ENCODE results near the gene PTPRN2. TPM values are rescaled to one million over a fixed set of nuclear protein-coding genes. Genes with fewer than 3 reads are reported as not detected.

Gene PTPRN2
- total and polyA plus RNA-seq, 2 of the 13 experiments (the other 11 are each of a cell fraction or from before 2014, with no cell fraction given) = 2.5 to 24.2 TPM

DNA sequence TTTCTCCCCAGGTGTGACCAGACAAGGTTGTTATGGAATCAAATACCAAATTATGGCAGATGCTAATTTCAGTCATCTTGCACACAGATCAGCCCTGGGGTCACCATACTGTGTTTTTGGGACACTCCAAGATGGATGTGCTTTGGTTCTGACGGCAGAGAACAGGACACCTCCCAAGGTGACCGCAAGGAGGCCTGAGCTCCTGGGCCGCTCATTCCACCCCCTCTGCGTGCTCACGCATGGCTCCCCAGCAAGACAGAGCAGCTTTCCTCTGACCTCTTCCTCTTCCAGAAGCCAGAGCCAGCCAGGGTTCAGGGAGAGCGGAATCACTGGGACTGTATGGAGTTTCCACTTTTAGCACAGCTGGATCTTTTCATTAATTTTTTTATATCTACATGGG is 848.0 kb downstream of the PTPRN2 start:
- Histone ChIP-seq H3K9ac (ENCODE audit: insufficient read depth, low read depth, low read length) (no peak overlapping the region), H3K4me2 (ENCODE audit: low read depth, low read length) (no peak overlapping the region), H3K4me1 (ENCODE audit: insufficient read depth, low read length) (no peaks in the 10 kb centered on the region), H3K36me3 (replicated peaks in 1 of 2; ENCODE audit: control insufficient read depth in 1 of 2, insufficient read depth in 2 of 2, low read length in 2 of 2) (no peaks in the 10 kb centered on the region), H4K20me1 (ENCODE audit: insufficient read depth, low read length) (peaks cover 7% of the 10 kb centered on the region; the same call in 1 of the 2 replicates), H3K4me3 (replicated peaks in 1 of 3; ENCODE audit: insufficient read depth in 1 of 3, low read depth in 2 of 3, low read length in 3 of 3) (no peak overlapping the region), H3K9me3 (ENCODE audit: low read length) (no peaks in the 10 kb centered on the region), H3K27me3 (ENCODE audit: control insufficient read depth in 1 of 2, insufficient read depth in 2 of 2, low read length in 2 of 2) (peaks cover 9 to 57% of the 10 kb centered on the region in 2 experiments; a peak in 4 of 5 replicates), H3K79me2 (ENCODE audit: insufficient read depth, low read length) (no peaks in the 10 kb centered on the region), H3K27ac (ENCODE audit: extremely low read length, insufficient read depth, low read length) (no peak overlapping the region), H2AFZ (ENCODE audit: low read length) (no peak overlapping the region)
- intact Hi-C loops (cut with micrococcal nuclease; ENCODE audit: unreplicated experiment) (no loop called here), in situ Hi-C loops (cut with HindIII; ENCODE audit: extremely low pct_ligation_motif_present, low pct_unique_long_range_greater_than_20kb) (no loop called here)
- DNase-seq (ENCODE audit: low spot score) = no peak
- BruUV-seq (replicated peaks) = no TSS peak
- ATAC-seq = no peak
- POLR2A ChIA-PET = no interaction called here
- CTCF ChIA-PET (ENCODE audit: low intra/inter-chr PET ratio, low total read pairs) = no interaction called here
- 100% methylated on average over 1 of the region's 6 CpGs for WGBS (ENCODE audit: low lambda C conversion rate)
- no peak for FAIRE-seq
- TF ChIP-seq KDM2A (CRISPR knock-in tag; IDR thresholded peaks at IDR 0.05; ENCODE audit: borderline replicate concordance, low read depth) (no peak), ZKSCAN1 (IDR thresholded peaks at IDR 0.05; ENCODE audit: low read length) (no peak), ARNTL (CRISPR knock-in tag; IDR thresholded peaks at IDR 0.05) (no peak), ISX (CRISPR knock-in tag; conservative IDR thresholded peaks at IDR 0.05) (no peak), ZNF747 (CRISPR knock-in tag; IDR thresholded peaks at IDR 0.05; ENCODE audit: borderline replicate concordance) (no peak), ZFP90 (CRISPR knock-in tag; IDR thresholded peaks at IDR 0.05; ENCODE audit: borderline replicate concordance) (no peak), HNRNPUL1 (IDR thresholded peaks at IDR 0.05; ENCODE audit: low read depth, low read length) (no peak), ZNF530 (CRISPR knock-in tag; IDR thresholded peaks at IDR 0.05; ENCODE audit: low read depth) (no peak), AKAP8 (CRISPR knock-in tag; IDR thresholded peaks at IDR 0.05) (no peak), RORA (CRISPR knock-in tag; IDR thresholded peaks at IDR 0.05) (no peak)
- TF ChIP-seq, protein P1, sequence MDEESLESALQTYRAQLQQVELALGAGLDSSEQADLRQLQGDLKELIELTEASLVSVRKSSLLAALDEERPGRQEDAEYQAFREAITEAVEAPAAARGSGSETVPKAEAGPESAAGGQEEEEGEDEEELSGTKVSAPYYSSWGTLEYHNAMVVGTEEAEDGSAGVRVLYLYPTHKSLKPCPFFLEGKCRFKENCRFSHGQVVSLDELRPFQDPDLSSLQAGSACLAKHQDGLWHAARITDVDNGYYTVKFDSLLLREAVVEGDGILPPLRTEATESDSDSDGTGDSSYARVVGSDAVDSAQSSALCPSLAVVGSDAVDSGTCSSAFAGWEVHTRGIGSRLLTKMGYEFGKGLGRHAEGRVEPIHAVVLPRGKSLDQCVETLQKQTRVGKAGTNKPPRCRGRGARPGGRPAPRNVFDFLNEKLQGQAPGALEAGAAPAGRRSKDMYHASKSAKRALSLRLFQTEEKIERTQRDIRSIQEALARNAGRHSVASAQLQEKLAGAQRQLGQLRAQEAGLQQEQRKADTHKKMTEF (CRISPR knock-in tag; IDR thresholded peaks at IDR 0.05) = no peak
